Non-pigmented ciliary epithelial cell (primary cell): ENCODE data around the gene FREM1.
"Not testable (repeated sequence)": the region's sequence is repeated elsewhere in the genome, so short reads cannot be mapped to it uniquely, and the experiment has no call there.

Experiments used
- DNase-seq: peaks from one replicate; pipeline ENCODE4 v3.0.0-alpha.2; 2010; ENCODE audit warnings: low read depth

FREM1 gene

GRCh38 chr9:14909961-14910805 lies at the start of gene FREM1:
Gene FREM1 (minus strand): TSS chr9:14910428. CDS start chr9:14868977, 41,451 bp downstream.
- DNase-seq: no peak

GRCh38 chr9:14958989-14959388 lies 48.8 kb upstream of the FREM1 start:
- DNase-seq: no peak

GRCh38 chr9:14957109-14957508 lies 46.9 kb upstream of the FREM1 start:
- no peak for DNase-seq

- DNase-seq: no peak
Observed at GRCh38 chr9:14956208-14956607, 46.0 kb upstream of the FREM1 start.

GRCh38 chr9:14945351-14945750 lies 35.1 kb upstream of the FREM1 start:
- DNase-seq: no peak

GRCh38 chr9:14941501-14942405 lies 31.5 kb upstream of the FREM1 start:
- DNase-seq: no peak

GRCh38 chr9:14939378-14939777 lies 29.1 kb upstream of the FREM1 start:
- DNase-seq: no peak

- DNase-seq: no peak
Observed at GRCh38 chr9:14937216-14937615, 27.0 kb upstream of the FREM1 start.

GRCh38 chr9:14936491-14936890 lies 26.3 kb upstream of the FREM1 start:
- no peak for DNase-seq

GRCh38 chr9:14935964-14936363 lies 25.7 kb upstream of the FREM1 start:
- no peak for DNase-seq

GRCh38 chr9:14935106-14935751 lies 25.0 kb upstream of the FREM1 start:
- no peak for DNase-seq

- DNase-seq: no peak
Observed at GRCh38 chr9:14932641-14933040, 22.4 kb upstream of the FREM1 start.

- no peak for DNase-seq
Observed at GRCh38 chr9:14932231-14932630, 22.0 kb upstream of the FREM1 start.

GRCh38 chr9:14926941-14927624 lies 16.9 kb upstream of the FREM1 start:
- DNase-seq: no peak

- peak; percentile 17 for DNase-seq
Observed at GRCh38 chr9:14924230-14925219, 14.3 kb upstream of the FREM1 start.

- no peak for DNase-seq
Observed at GRCh38 chr9:14923701-14924100, 13.5 kb upstream of the FREM1 start.

GRCh38 chr9:14920805-14921204 lies 10.6 kb upstream of the FREM1 start:
- not testable (repeated sequence) for DNase-seq

GRCh38 chr9:14913366-14913765 lies 3.1 kb upstream of the FREM1 start:
- DNase-seq: no peak

- DNase-seq: no peak
Observed at GRCh38 chr9:14912859-14913258, 2.6 kb upstream of the FREM1 start.

GRCh38 chr9:14911046-14911445 lies 818 bp upstream of the FREM1 start:
- no peak for DNase-seq

GRCh38 chr9:14909601-14909960 lies 647 bp downstream of the FREM1 start:
- no peak for DNase-seq
